ENCODE data around the gene GNA15.
"Not testable (repeated sequence)": the region's sequence is repeated elsewhere in the genome, so short reads cannot be mapped to it uniquely, and the experiment has no call there.

The GNA15 gene

GRCh38 chr19:3201072-3201700 is 65.4 kb downstream of the GNA15 start:
- Histone ChIP-seq H3K36me3 (ENCODE audit: control insufficient read depth, low read length) (peaks cover 40% of the 10 kb centered on the region), H3K79me2 (ENCODE audit: control insufficient read depth, low read length) (no peaks in the 10 kb centered on the region), H3K4me2 (ENCODE audit: low read length) (no peak overlapping the region), H3K4me1 (ENCODE audit: control insufficient read depth, low read length) (no peaks in the 10 kb centered on the region), H3K27me3 (ENCODE audit: control insufficient read depth, low read length) (no peaks in the 10 kb centered on the region), H3K27ac (ENCODE audit: low read depth, low read length) (no peak overlapping the region), H3K9me3 (ENCODE audit: control insufficient read depth, insufficient read depth, low read length) (no peaks in the 10 kb centered on the region), H4K20me1 (ENCODE audit: control insufficient read depth, insufficient read depth, low read depth, low read length) (no peaks in the 10 kb centered on the region), H3K4me3 (ENCODE audit: low read length) (no peak overlapping the region), H3K9me2 (replicated peaks; ENCODE audit: control insufficient read depth, low read length) (no peaks in the 10 kb centered on the region), H3F3A (ENCODE audit: control insufficient read depth, insufficient read depth) (no peaks in the 10 kb centered on the region)
- TF ChIP-seq CTCF (IDR thresholded peaks at IDR 0.05; ENCODE audit: low read depth, low read length, poor library complexity, severe bottlenecking) = no peak
- no peak for TF ChIP-seq EZH2phosphoT487 (IDR thresholded peaks at IDR 0.05; ENCODE audit: borderline replicate concordance, low read length)

- TF ChIP-seq CTCF (IDR thresholded peaks at IDR 0.05; ENCODE audit: low read depth, low read length, poor library complexity, severe bottlenecking) = no peak
- TF ChIP-seq EZH2phosphoT487 (IDR thresholded peaks at IDR 0.05; ENCODE audit: borderline replicate concordance, low read length) = no peak
- no peak overlapping the region for H3K4me3 ChIP-seq (ENCODE audit: low read length)
- no peaks in the 10 kb centered on the region for H3K4me1 ChIP-seq (ENCODE audit: control insufficient read depth, low read length)
- H3F3A ChIP-seq (ENCODE audit: control insufficient read depth, insufficient read depth) = no peaks in the 10 kb centered on the region
- H3K36me3 ChIP-seq (ENCODE audit: control insufficient read depth, low read length) = peaks cover 39% of the 10 kb centered on the region
- H3K27ac ChIP-seq (ENCODE audit: low read depth, low read length) = no peak overlapping the region
- H4K20me1 ChIP-seq (ENCODE audit: control insufficient read depth, insufficient read depth, low read depth, low read length) = no peaks in the 10 kb centered on the region
- no peaks in the 10 kb centered on the region for H3K9me2 ChIP-seq (replicated peaks; ENCODE audit: control insufficient read depth, low read length)
- no peaks in the 10 kb centered on the region for H3K9me3 ChIP-seq (ENCODE audit: control insufficient read depth, insufficient read depth, low read length)
- H3K4me2 ChIP-seq (ENCODE audit: low read length) = no peak overlapping the region
- no peaks in the 10 kb centered on the region for H3K79me2 ChIP-seq (ENCODE audit: control insufficient read depth, low read length)
- H3K27me3 ChIP-seq (ENCODE audit: control insufficient read depth, low read length) = no peaks in the 10 kb centered on the region
These were observed 66.1 kb downstream of the GNA15 start for GRCh38 chr19:3201911-3202310.

- H3K4me2 ChIP-seq (ENCODE audit: low read length) = no peak overlapping the region
- H3K4me3 ChIP-seq (ENCODE audit: low read length) = no peak overlapping the region
- no peaks in the 10 kb centered on the region for H3K79me2 ChIP-seq (ENCODE audit: control insufficient read depth, low read length)
- H3K9me3 ChIP-seq (ENCODE audit: control insufficient read depth, insufficient read depth, low read length) = no peaks in the 10 kb centered on the region
- TF ChIP-seq CTCF (IDR thresholded peaks at IDR 0.05; ENCODE audit: low read depth, low read length, poor library complexity, severe bottlenecking) (no peak), EZH2phosphoT487 (IDR thresholded peaks at IDR 0.05; ENCODE audit: borderline replicate concordance, low read length) (no peak)
- peaks cover 41% of the 10 kb centered on the region for H3K36me3 ChIP-seq (ENCODE audit: control insufficient read depth, low read length)
- no peaks in the 10 kb centered on the region for H3K27me3 ChIP-seq (ENCODE audit: control insufficient read depth, low read length)
- H3F3A ChIP-seq (ENCODE audit: control insufficient read depth, insufficient read depth) = no peaks in the 10 kb centered on the region
- no peaks in the 10 kb centered on the region for H3K4me1 ChIP-seq (ENCODE audit: control insufficient read depth, low read length)
- H3K27ac ChIP-seq (ENCODE audit: low read depth, low read length) = no peak overlapping the region
- H3K9me2 ChIP-seq (replicated peaks; ENCODE audit: control insufficient read depth, low read length) = no peaks in the 10 kb centered on the region
- 0 out of 2 replicates have a peak, but pooled peaks cover 3% of the 10 kb centered on the region for H4K20me1 ChIP-seq (ENCODE audit: control insufficient read depth, insufficient read depth, low read depth, low read length)
These were observed 66.5 kb downstream of the GNA15 start for GRCh38 chr19:3202346-3202745.

GRCh38 chr19:3202895-3203294 is 67.1 kb downstream of the GNA15 start:
- not testable (repeated sequence) for H3K27ac ChIP-seq (ENCODE audit: low read depth, low read length); H3K4me2 ChIP-seq (ENCODE audit: low read length); H3K27me3 ChIP-seq (ENCODE audit: control insufficient read depth, low read length); H3K9me2 ChIP-seq (replicated peaks; ENCODE audit: control insufficient read depth, low read length); H4K20me1 ChIP-seq (ENCODE audit: control insufficient read depth, insufficient read depth, low read depth, low read length); H3K79me2 ChIP-seq (ENCODE audit: control insufficient read depth, low read length); H3K4me3 ChIP-seq (ENCODE audit: low read length); H3K9me3 ChIP-seq (ENCODE audit: control insufficient read depth, insufficient read depth, low read length); H3K4me1 ChIP-seq (ENCODE audit: control insufficient read depth, low read length); H3F3A ChIP-seq (ENCODE audit: control insufficient read depth, insufficient read depth)
- H3K36me3 ChIP-seq (ENCODE audit: control insufficient read depth, low read length) = peaks cover 47% of the 10 kb centered on the region
